ENCODE data around the gene MGRN1.

The MGRN1 gene

DNA sequence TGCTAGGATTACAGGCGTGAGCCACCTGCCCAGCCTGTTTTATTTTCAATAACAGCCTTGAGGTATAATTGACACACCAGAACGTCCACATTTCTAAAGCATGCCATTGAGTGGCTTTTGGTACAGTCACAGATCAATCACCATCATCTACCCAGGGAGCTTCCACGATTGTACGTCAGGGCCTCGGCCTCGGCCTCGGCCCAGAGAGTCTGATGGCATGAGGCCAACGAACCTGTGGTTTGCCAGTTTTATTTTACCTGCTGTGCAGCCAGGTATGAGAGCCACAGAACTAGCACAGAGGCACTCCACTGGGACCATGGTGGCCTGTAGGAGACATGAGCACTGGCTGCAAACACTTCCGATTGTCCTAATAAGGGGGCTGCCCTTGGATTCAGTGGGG is 18.3 kb upstream of the MGRN1 start:
- no peak for DNase-seq

- DNase-seq: no peak
Observed at GRCh38 chr16:4607841-4608703, 16.6 kb upstream of the MGRN1 start.

DNA sequence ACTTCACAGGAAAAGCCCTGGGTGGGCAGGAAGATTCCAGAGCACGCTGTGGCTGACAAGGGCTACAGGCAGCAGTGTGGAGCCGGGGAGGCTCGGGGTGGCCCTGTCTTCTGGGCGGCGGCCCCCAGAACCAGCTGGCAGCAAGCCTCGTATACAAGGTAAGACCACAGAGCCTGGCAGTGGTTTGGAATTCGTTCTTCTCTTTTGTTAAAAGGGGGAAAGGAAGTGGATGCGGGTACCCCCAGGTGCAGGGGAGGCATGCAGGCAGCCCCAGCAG is 16.0 kb upstream of the MGRN1 start:
- no peak for DNase-seq

GRCh38 chr16:4609200-4610010 is 15.2 kb upstream of the MGRN1 start:
- no peak for DNase-seq

GRCh38 chr16:4610011-4611005 is 14.3 kb upstream of the MGRN1 start:
- no peak for DNase-seq

DNA sequence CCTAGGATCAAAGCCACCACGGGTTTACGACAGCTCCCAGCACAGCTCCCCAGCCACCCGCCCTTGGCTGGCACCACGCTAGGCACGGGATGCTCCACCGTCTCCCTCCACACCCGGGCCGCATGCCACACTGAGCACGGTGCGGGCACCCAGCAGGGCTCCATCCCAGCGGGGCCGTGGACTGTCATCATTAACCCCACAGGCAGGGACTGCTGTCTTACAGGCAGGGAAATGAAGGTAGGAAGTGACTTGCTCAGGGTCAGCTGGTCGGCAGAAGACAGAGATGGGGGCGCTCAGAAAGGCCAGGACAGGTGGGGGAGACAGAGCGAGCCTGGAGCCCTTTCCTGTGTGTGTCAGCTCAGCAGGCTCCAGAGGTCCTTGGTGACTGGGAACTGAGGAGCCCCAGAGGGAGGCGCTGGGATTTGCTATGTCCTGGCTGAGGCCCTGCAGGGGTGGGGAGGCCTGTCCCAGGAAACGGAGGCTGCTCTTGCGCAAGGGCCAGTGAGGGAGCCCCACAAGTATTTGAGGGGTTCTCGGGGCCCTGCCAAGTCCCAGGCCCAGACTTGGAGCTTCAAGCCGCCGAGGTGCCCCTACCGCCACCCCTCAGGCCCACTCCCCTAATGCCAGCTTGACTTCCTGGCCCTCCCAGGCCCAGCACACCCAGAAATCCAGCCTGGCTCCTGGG is 13.1 kb upstream of the MGRN1 start:
- no peak for DNase-seq

DNA sequence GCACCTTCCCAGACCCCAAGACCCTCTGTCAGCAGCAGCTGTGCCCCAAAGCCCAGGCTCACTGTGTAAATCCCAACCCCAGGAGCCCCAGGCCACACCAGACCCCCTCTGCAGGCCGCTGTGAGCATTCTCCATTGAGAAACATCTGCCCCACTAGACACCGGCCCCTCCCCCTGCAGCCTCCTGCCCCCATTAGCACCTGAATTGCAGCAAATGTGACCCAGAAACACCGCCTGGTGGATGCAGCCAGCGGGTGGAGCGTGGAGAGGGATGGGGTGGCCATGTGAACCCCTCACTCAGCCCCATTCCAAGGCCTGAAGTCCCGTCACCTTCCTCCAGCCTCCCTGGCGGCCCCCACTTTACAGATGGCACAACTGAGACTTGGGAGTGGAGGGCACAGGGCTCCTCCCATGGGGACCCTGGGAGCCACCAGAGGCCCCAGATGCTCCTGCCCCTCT is 12.1 kb upstream of the MGRN1 start:
- no peak for DNase-seq

DNA sequence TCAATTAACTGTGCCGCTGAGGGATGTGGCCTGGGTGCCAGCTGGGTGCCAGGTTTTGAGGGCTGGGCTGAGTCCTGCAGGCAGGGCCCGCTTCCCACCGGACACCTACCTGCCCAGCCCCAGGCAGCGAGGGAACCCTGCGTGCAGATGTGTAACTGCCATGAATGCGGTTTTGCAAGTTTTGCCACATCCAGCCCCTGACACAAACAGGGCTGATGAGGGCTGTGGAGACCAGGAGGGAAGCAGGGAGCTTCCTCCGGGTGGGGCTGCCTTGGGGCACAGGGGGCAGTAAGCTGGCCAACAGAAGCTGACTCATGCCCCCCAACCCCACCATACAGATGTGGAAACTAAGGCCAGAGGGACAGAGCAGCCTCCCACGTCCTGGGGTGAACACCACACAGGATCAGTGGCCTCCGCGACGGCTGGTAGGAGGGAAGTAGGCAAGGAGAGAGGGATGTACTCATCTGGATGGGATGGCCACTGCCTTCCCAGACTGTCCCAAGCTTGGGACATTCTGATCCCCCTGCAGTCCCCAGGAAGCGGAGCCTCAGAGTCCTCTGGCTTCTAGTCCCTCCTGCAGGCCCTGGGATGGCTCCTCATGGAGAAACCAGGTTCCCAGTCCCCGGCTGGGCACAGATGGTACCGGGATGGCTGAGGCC is 11.5 kb upstream of the MGRN1 start:
- DNase-seq: no peak

- DNase-seq: no peak
Observed at GRCh38 chr16:4613636-4614570, 10.7 kb upstream of the MGRN1 start.

GRCh38 chr16:4614571-4615383 is 9.8 kb upstream of the MGRN1 start, which contains the start of gene UBALD1:
Gene UBALD1 (minus strand): TSS chr16:4614888. CDS start chr16:4614797, 91 bp downstream.
- peak; percentile 87 for DNase-seq

GRCh38 chr16:4615384-4616046 is 9.1 kb upstream of the MGRN1 start:
- no peak for DNase-seq

DNA sequence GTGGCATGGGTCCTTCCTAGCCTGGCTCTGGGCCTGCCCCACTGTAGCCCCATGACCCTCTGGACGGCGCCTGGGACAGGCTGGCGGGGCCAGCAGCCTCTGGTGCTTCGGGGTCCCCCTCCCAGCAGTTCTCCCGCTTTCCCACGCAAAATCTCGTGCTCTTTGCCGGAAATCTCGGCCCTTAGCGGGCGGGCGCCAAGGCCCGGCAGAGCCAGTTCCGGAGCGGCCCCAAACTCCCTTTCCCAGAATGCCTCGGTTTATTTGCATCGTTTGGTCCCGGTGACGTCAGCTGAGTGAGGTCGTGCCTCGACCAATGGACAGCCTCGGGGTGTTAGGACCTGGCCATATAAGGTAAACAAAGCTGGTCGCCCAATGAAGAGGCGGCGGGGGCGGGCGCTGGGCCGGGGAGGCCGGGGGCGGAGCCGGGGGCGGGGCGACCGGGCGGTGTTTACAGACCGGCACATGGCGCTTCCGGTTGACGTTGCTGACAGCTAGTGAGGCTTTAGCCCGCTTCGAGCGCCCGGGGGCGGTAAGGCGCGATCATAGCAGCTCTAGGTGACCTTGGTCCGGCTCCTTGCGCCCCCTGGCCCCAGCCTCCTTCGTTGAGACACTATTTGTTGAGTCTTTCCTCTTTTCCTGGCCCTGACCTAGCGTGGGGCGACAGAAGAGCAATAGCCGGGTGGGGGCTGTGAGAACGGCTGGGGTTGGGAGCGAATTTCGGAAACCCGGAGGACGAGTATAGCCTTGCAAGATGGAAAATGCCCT is 8.4 kb upstream of the MGRN1 start:
- peak; percentile 99 for DNase-seq

DNA sequence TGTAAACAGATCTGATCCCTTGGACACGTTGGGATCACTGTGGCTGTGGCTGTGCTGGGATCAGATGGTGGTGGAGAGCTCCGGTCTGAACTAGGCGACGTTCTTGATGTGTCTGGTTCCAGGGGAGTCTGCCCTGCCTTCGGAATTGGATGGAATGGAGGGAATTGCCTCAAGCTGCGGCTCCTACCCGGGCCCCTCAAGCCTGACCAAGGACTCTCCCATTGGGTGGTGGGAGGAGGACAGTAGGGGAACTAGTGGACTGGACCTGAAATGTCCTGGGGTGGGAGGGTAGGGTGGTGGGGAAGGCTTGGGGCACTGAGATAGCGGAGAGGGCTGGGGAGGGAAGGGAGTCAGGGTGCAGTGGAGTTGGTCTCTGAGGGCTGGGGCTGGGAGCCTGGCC is 6.7 kb upstream of the MGRN1 start:
- no peak for DNase-seq

DNA sequence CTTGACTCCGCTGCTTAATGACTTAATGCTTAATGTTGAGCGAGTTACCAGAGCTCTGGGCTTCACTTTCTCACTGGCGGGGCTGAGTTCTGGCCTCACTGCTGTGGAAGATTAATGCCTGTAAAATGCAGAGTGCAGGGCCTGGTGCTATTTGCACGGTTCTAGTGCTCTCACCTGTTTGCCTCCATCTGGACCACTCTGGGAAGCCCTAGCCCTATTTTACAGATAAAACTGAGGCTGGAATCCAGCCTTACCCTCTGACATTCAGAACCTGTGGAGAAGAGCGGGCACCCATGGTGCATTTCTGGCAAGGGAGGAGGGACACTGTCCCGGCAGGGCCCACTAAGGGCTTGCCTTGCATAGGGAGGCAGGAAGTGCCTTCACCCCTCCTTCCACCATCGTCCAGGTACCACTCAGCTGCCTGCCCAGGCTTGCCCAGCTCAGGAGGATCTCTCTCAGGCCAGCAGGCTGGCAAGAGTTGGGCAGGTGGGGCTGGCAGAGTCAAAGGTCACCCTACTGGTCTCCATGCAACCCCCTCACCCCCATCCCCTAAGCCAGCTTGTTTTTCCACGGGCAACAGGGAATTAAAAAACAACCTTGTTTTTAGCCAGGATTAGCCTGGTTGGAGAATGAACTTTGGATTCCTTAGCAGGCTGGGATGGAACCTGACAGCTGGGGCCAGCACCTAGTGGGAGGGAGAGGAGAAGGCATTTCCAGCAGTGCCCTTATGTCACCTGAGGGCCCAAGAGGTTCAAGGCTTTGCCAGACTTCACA is 5.8 kb upstream of the MGRN1 start:
- DNase-seq: no peak

DNA sequence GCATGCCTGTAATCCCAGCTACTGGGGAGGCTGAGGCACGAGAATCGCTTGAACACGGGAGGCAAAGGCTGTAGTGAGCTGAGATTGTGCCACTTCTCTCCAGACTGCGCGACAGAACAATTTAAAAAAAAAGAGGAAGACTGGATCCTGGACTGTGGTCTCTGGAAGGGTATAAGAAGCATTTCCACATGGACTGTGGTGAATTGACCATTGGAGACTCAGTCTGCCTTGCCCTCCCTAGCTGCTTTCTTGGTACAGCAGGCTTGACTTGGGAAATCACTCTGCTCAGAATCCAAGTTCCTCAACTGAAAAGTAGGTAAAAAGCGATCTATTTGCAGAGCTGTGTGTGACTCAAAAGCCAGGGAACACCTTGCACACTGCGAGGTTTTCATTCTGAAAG is 1.0 kb upstream of the MGRN1 start:
- DNase-seq: no peak

DNA sequence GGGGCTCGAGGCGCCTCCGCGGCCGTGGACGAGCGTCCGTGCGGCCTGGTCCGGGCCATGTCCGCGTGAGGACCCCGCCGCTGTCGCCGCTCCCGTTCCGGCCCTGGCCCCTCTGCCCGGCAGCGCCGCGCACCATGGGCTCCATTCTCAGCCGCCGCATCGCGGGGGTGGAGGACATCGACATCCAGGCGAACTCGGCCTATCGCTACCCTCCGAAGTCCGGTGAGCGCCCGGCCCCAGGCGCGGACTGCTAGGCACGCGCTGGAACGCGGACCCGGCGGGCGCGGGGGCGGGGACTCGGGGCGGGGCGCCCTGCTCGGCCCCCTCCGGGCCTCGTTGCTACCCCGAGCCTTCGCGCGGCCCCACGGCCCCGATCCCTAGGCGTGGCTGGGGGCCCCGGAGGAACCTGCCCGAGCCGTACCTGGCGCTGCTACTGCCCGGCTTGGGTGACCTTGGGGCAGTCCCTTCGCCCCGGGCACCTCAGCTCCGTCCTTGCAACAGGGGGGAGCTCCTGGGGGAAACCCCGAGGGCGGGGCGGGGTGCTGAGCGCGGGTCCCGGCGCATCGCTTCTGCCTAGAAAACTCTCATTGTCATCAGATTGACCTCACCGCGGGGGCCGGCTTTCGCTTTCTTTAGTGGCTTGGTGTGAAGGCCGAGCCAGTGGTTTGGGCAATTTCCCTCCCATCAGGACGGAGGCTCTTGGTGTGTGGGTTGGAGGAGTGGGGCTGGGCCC is 367 bp downstream of the MGRN1 start:
- peak; percentile 14 for DNase-seq

Measured in midbrain (tissue), 1 donor.